Activated CD4-positive, alpha-beta T cell treated with anti-CD3 and anti-CD28 coated beads for 36 hours (primary cell): ENCODE results near the gene PAF1. TPM values are rescaled to one million over a fixed set of nuclear protein-coding genes. Genes with fewer than 3 reads are reported as not detected.

Experiments used
- ATAC-seq: fragments of 200-7000 bp; cut with Tn5 transposase; one replicate; pipeline ENCODE4 v1.10.0; 2021; ENCODE audit warnings: mild to moderate bottlenecking, moderate library complexity
- CTCF ChIA-PET: fragments of 350-600 bp; sonication (Branson Sonifier 250); formaldehyde crosslinking; loops from one replicate; lab custom pipeline; 2021; ENCODE audit warnings: antibody characterized with exemption; lab: Charles Lee
- POLR2A ChIA-PET: fragments of 350-600 bp; sonication (Branson Sonifier 250); formaldehyde crosslinking; loops from one replicate; lab custom pipeline; 2021; ENCODE audit warnings: antibody characterized with exemption, inconsistent platforms; lab: Charles Lee
- DNase-seq: peaks from one replicate; pipeline ENCODE4 v3.0.0-alpha.2; 2020
- H3K27ac Mint-ChIP-seq: one replicate; pipeline ENCODE4 v1.8.0; 2021; ENCODE audit warnings: mixed read lengths
- H3K27me3 Mint-ChIP-seq: one replicate; pipeline ENCODE4 v1.8.0; 2021; ENCODE audit warnings: mixed read lengths
- H3K36me3 Mint-ChIP-seq: one replicate; pipeline ENCODE4 v1.8.0; 2021; ENCODE audit warnings: low read depth, mixed read lengths
- H3K4me1 Mint-ChIP-seq: one replicate; pipeline ENCODE4 v1.8.0; 2021; ENCODE audit warnings: mixed read lengths
- H3K4me3 Mint-ChIP-seq: one replicate; pipeline ENCODE4 v1.8.0; 2021; ENCODE audit warnings: mild to moderate bottlenecking, moderate library complexity, mixed read lengths
- H3K9me3 Mint-ChIP-seq: one replicate; pipeline ENCODE4 v1.8.0; 2021; ENCODE audit warnings: low read depth, mixed read lengths
- intact Hi-C, 2 experiments: fragments of 100-400 bp; cut with DNase I in 1 of 2; cut with micrococcal nuclease in 1 of 2; formaldehyde crosslinking; loops; one replicate each; pipeline versions ENCODE4 v1.14.2 to v1.15.1; 2022 to 2024; cut with DNase I, micrococcal nuclease
- total RNA-seq, 2 experiments: library from RNA; stranded (reverse); gene quantifications; one replicate each; pipeline ENCODE4 v1.2.3, GENCODE V29; 2021

The PAF1 gene
- total RNA-seq, 2 experiments from 2014 or later, result 40.4 to 54.2 TPM

GRCh38 chr19:39405958-39406655 is 15.2 kb upstream of the PAF1 start:
- Mint-ChIP-seq H3K4me3 (peak overlapping the region; percentile 73), H3K4me1 (peaks cover 51% of the 10 kb centered on the region), H3K27ac (peak overlapping the region; percentile 88), H3K36me3 (peaks cover 27% of the 10 kb centered on the region), H3K27me3 (no peaks in the 10 kb centered on the region), H3K9me3 (no peaks in the 10 kb centered on the region)
- ChIA-PET POLR2A (interaction anchor here (0.7 to 4.0 kb wide), 6 partner anchors 8 to 540 kb away, joined by 3 to 42 read pairs (median 6); partner anchors contain the start of genes MED29, PAF1, RPS16 and SAMD4B), CTCF (interaction anchor here (4.6 to 5.9 kb wide), 2 partner anchors 8 to 15 kb away, joined by 21 to 34 read pairs; partner anchors contain the start of genes MED29 and PAF1)
- ATAC-seq (peak; percentile 7), DNase-seq (peak; percentile 93)
- intact Hi-C loops, result loop anchor here in 1 of 2 experiments (10.0 kb wide), 1 partner anchor 1209 kb away; no protein-coding TSS in a partner anchor

GRCh38 chr19:39405261-39405957 is 14.5 kb upstream of the PAF1 start:
- intact Hi-C loops, result loop anchor here in 1 of 2 experiments (10.0 kb wide), 1 partner anchor 1209 kb away; no protein-coding TSS in a partner anchor
- DNase-seq (no peak), ATAC-seq (no peak)
- ChIA-PET POLR2A (interaction anchor here (0.7 to 1.3 kb wide), 3 partner anchors 13 to 1188 kb away, joined by 3 to 4 read pairs (median 4); partner anchors contain the start of gene RPS16), CTCF (interaction anchor here (4.6 to 5.9 kb wide), 2 partner anchors 8 to 14 kb away, joined by 21 to 34 read pairs; partner anchors contain the start of genes MED29 and PAF1)
- Mint-ChIP-seq H3K4me3 (peak overlapping the region; percentile 73), H3K9me3 (no peaks in the 10 kb centered on the region), H3K36me3 (peaks cover 26% of the 10 kb centered on the region), H3K27ac (peak overlapping the region; percentile 70), H3K4me1 (peaks cover 50% of the 10 kb centered on the region), H3K27me3 (no peaks in the 10 kb centered on the region)

GRCh38 chr19:39403331-39404312 is 12.7 kb upstream of the PAF1 start:
- CTCF ChIA-PET, result interaction anchor here (0.9 to 5.9 kb wide), 2 partner anchors 11 to 13 kb away, joined by 3 to 21 read pairs; partner anchors contain the start of genes MED29 and PAF1
- peak overlapping the region; percentile 100 for H3K27ac Mint-ChIP-seq
- peak overlapping the region; percentile 75 for H3K4me3 Mint-ChIP-seq
- H3K9me3 Mint-ChIP-seq, result no peaks in the 10 kb centered on the region
- DNase-seq, result peak; percentile 98
- no peaks in the 10 kb centered on the region for H3K27me3 Mint-ChIP-seq
- H3K4me1 Mint-ChIP-seq, result peaks cover 64% of the 10 kb centered on the region
- ATAC-seq, result peak; percentile 27
- intact Hi-C loops, result loop anchor here in 1 of 2 experiments (2.0 to 10.0 kb wide), 7 partner anchors 27 to 1211 kb away; partner anchors contain the start of genes DYRK1B, MRPS12, RASGRP4 and SARS2
- H3K36me3 Mint-ChIP-seq, result peaks cover 27% of the 10 kb centered on the region
- POLR2A ChIA-PET, result interaction anchor here (0.7 to 1.3 kb wide), 4 partner anchors 11 to 443 kb away, joined by 3 to 5 read pairs (median 3); partner anchors contain the start of gene RPS16

GRCh38 chr19:39402346-39403300 is 11.7 kb upstream of the PAF1 start:
- H3K4me1 Mint-ChIP-seq, result peaks cover 73% of the 10 kb centered on the region
- H3K36me3 Mint-ChIP-seq, result peaks cover 21% of the 10 kb centered on the region
- H3K9me3 Mint-ChIP-seq, result no peaks in the 10 kb centered on the region
- intact Hi-C loops, result loop anchor here (1.0 to 10.0 kb wide), 8 partner anchors 10 to 1212 kb away; partner anchors contain the start of genes DYRK1B (in 1 of the 2), MRPS12 (in 1 of the 2), PLEKHG2 (in 1 of the 2) and RASGRP4 (in 1 of the 2)
- ChIA-PET POLR2A (interaction anchor here (0.6 to 2.3 kb wide), 7 partner anchors 9 to 60 kb away, joined by 3 to 34 read pairs (median 10); partner anchors contain the start of genes MED29, PAF1, PLEKHG2 and RPS16), CTCF (interaction anchor here (0.9 to 2.5 kb wide), 4 partner anchors 9 to 33 kb away, joined by 3 to 29 read pairs (median 12); partner anchors contain the start of genes MED29, PAF1, PLEKHG2 and RPS16)
- DNase-seq (peak; percentile 93), ATAC-seq (peak; percentile 2)
- H3K27ac Mint-ChIP-seq, result peak overlapping the region; percentile 100
- H3K27me3 Mint-ChIP-seq, result no peaks in the 10 kb centered on the region
- H3K4me3 Mint-ChIP-seq, result peak overlapping the region; percentile 75

- ATAC-seq (peak; percentile 60), DNase-seq (peak; percentile 92)
- peaks cover 12% of the 10 kb centered on the region for H3K36me3 Mint-ChIP-seq
- ChIA-PET CTCF (interaction anchor here (0.5 to 2.5 kb wide), 7 partner anchors 10 to 180 kb away, joined by 3 to 29 read pairs (median 5); partner anchors contain the start of genes MED29, PAF1, PLEKHG2 and RPS16), POLR2A (interaction anchor here (0.6 to 2.3 kb wide), 8 partner anchors 10 to 60 kb away, joined by 3 to 34 read pairs (median 7); partner anchors contain the start of genes MED29, PAF1, PLEKHG2 and RPS16)
- intact Hi-C loops, result loop anchor here (1.0 to 10.0 kb wide), 8 partner anchors 11 to 1213 kb away; partner anchors contain the start of genes DYRK1B (in 1 of the 2), MRPS12 (in 1 of the 2), PLEKHG2 (in 1 of the 2) and RASGRP4 (in 1 of the 2)
- no peaks in the 10 kb centered on the region for H3K27me3 Mint-ChIP-seq
- peak overlapping the region; percentile 100 for H3K27ac Mint-ChIP-seq
- peak overlapping the region; percentile 75 for H3K4me3 Mint-ChIP-seq
- no peaks in the 10 kb centered on the region for H3K9me3 Mint-ChIP-seq
- peaks cover 76% of the 10 kb centered on the region for H3K4me1 Mint-ChIP-seq
Measured at GRCh38 chr19:39401549-39402345, 10.8 kb upstream of the PAF1 start.

- Mint-ChIP-seq H3K27ac (peak overlapping the region; percentile 100), H3K9me3 (no peaks in the 10 kb centered on the region), H3K36me3 (peaks cover 11% of the 10 kb centered on the region), H3K27me3 (no peaks in the 10 kb centered on the region), H3K4me1 (peaks cover 74% of the 10 kb centered on the region), H3K4me3 (peak overlapping the region; percentile 75)
- ATAC-seq, result peak; percentile 4
- ChIA-PET POLR2A (interaction anchor here (0.8 to 2.3 kb wide), 6 partner anchors 10 to 47 kb away, joined by 3 to 34 read pairs (median 16); partner anchors contain the start of genes MED29, PAF1, PLEKHG2 and RPS16), CTCF (interaction anchor here (0.8 to 2.5 kb wide), 5 partner anchors 10 to 59 kb away, joined by 3 to 29 read pairs (median 10); partner anchors contain the start of genes MED29, PAF1, PLEKHG2 and RPS16)
- intact Hi-C loops, result loop anchor here in 1 of 2 experiments (5.0 to 10.0 kb wide), 4 partner anchors 431 to 1214 kb away; partner anchors contain the start of genes DYRK1B and RASGRP4
- DNase-seq, result no peak
Measured at GRCh38 chr19:39401070-39401548, 10.2 kb upstream of the PAF1 start.

GRCh38 chr19:39400061-39400460 is 9.2 kb upstream of the PAF1 start:
- POLR2A ChIA-PET, result no interaction called here
- no peaks in the 10 kb centered on the region for H3K27me3 Mint-ChIP-seq
- peaks cover 14% of the 10 kb centered on the region for H3K36me3 Mint-ChIP-seq
- CTCF ChIA-PET, result interaction anchor here (0.5 to 0.7 kb wide), 2 partner anchors 12 to 50 kb away, joined by 3 to 4 read pairs; no protein-coding TSS in a partner anchor
- DNase-seq (no peak), ATAC-seq (no peak)
- H3K27ac Mint-ChIP-seq, result peak overlapping the region; percentile 97
- intact Hi-C loops, result loop anchor here in 1 of 2 experiments (5.0 to 10.0 kb wide), 4 partner anchors 432 to 1215 kb away; partner anchors contain the start of genes DYRK1B and RASGRP4
- no peaks in the 10 kb centered on the region for H3K9me3 Mint-ChIP-seq
- H3K4me1 Mint-ChIP-seq, result peaks cover 67% of the 10 kb centered on the region
- no peak overlapping the region for H3K4me3 Mint-ChIP-seq

- H3K27me3 Mint-ChIP-seq, result no peaks in the 10 kb centered on the region
- ChIA-PET CTCF (interaction anchor here (0.5 to 3.7 kb wide), 3 partner anchors 12 to 49 kb away, joined by 3 to 79 read pairs (median 4); partner anchors contain the start of gene PLEKHG2), POLR2A (no interaction called here)
- no peaks in the 10 kb centered on the region for H3K9me3 Mint-ChIP-seq
- H3K36me3 Mint-ChIP-seq, result peaks cover 16% of the 10 kb centered on the region
- no peak for DNase-seq
- intact Hi-C loops, result loop anchor here (5.0 to 10.0 kb wide), 6 partner anchors 33 to 1215 kb away; partner anchors contain the start of genes DYRK1B (in 1 of the 2) and RASGRP4 (in 1 of the 2)
- ATAC-seq, result no peak
- H3K4me1 Mint-ChIP-seq, result peaks cover 63% of the 10 kb centered on the region
- peak overlapping the region; percentile 97 for H3K27ac Mint-ChIP-seq
- no peak overlapping the region for H3K4me3 Mint-ChIP-seq
Measured at GRCh38 chr19:39399668-39400050, 8.8 kb upstream of the PAF1 start.
